IMR-90 (cell line): ENCODE data around the gene PSME2.

Experiments used
- FOS ChIP-seq: fragments of 150-350 bp; IDR thresholded peaks from 2 replicates; pipeline ENCODE4 v1.6.1; 2016; ENCODE audit warnings: low read depth, low read length
- TF ChIP-seq, protein P1 (sequence below): conservative IDR thresholded peaks from 2 replicates; pipeline ENCODE4 v1.5.1; 2012; ENCODE audit warnings: mild to moderate bottlenecking, low read depth, low read length, improper control_type of control experiment

GRCh38 chr14:24160499-24160849, 14.1 kb upstream of the PSME2 start:
- TF ChIP-seq, protein P1, sequence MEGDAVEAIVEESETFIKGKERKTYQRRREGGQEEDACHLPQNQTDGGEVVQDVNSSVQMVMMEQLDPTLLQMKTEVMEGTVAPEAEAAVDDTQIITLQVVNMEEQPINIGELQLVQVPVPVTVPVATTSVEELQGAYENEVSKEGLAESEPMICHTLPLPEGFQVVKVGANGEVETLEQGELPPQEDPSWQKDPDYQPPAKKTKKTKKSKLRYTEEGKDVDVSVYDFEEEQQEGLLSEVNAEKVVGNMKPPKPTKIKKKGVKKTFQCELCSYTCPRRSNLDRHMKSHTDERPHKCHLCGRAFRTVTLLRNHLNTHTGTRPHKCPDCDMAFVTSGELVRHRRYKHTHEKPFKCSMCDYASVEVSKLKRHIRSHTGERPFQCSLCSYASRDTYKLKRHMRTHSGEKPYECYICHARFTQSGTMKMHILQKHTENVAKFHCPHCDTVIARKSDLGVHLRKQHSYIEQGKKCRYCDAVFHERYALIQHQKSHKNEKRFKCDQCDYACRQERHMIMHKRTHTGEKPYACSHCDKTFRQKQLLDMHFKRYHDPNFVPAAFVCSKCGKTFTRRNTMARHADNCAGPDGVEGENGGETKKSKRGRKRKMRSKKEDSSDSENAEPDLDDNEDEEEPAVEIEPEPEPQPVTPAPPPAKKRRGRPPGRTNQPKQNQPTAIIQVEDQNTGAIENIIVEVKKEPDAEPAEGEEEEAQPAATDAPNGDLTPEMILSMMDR = no peak
- no peak for TF ChIP-seq FOS
